Measurements from ENCODE around the gene ABLIM2.

Gene ABLIM2

DNA sequence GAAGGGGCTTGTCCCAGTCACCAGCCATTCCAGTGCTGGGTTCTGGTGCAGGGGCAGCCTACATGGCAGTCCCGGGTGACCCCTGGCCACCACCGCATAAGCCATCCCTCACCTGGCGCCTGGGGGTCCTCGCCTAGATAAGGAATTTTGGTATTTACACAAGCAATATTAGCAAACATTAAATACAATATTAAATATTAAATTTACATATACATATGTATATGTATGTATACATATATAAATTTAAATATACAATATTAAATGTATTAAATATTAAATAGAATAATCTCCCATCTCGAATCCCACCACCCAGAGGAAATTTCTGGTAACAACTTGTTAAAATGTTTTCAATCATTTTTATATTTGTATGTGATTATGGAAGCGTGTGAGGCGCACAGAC lies 114.4 kb downstream of the ABLIM2 start:
- no peak for DNase-seq (ENCODE audit: low read depth)

DNA sequence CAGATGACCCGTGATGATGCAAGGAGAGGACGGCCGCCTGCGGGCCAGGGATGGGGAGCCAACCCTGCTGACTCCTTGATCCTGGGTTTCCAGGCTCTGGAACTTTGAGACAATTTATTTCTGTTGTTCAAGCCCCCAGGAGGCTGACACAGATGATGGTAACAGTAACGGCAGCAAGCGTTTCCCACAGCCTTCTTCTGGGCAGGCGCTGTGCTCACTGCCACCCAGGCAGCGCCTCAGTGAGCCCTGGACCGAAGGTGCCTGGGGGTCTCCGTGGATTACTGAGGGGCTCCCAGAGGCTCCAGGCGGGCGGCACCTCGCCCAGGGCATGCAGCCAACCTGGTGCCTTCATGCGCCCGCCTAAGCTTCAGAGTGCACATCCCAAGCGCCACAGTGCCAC lies 115.0 kb downstream of the ABLIM2 start:
- no peak for DNase-seq (ENCODE audit: low read depth)

DNA sequence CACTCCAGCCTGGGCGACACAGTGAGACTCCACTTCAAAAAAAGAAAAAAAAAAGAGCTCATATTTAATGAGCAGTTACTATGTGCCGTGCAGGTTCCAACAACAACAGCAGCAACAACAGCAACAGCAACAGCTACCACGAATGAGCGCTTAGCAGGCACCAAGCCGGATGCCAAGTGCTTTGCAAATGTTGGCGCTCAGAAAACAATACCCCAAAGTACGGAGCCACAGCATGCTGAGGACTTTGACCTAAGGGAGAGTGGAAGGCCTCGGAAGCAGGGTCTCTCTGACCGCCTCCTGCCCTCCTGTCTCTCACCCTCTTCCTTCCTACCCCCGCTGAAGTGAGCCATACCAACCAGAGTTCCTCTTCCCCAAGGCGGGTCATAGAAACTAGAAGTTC lies 116.7 kb downstream of the ABLIM2 start:
- no peak for DNase-seq (ENCODE audit: low read depth)

DNA sequence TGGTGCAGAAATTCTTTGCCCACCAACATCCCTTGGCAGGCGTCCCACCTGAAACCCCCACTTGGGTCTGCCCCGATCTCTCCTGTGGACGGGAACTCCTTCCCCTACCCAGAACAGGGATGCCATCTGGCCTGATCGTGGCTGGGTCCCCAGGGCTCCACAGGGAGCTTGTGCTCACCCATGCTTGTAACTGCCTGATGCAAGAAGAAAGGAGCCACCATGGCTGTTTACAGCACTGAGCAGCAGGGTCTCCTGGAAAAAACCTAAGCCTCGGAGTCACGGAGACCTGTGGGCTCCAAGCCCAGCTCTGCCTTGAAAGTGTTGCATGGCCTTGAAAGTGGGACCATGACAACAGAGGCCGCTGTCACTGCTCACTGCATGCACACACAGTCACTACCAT lies 117.4 kb downstream of the ABLIM2 start:
- no peak for DNase-seq (ENCODE audit: low read depth)

DNA sequence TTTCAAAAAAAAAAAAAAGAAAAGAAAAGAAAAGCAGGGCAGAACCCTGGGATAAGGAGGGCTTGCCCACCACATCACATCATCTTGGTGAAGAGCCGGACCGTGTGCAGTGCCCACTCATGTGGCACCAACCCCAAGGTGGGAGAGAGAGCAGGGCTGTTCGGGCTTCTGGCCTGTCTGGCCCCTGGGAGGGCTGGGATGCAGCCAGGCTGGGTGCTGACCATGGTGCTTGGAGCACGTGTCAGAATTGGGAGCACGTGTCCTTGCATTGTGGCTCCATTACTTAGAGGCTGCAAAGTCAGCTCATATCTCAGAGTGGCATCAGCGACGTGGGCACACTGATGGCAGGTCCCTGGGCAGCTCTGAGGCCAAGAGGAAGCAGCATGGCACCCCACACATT lies 118.0 kb downstream of the ABLIM2 start:
- no peak for DNase-seq (ENCODE audit: low read depth)

DNA sequence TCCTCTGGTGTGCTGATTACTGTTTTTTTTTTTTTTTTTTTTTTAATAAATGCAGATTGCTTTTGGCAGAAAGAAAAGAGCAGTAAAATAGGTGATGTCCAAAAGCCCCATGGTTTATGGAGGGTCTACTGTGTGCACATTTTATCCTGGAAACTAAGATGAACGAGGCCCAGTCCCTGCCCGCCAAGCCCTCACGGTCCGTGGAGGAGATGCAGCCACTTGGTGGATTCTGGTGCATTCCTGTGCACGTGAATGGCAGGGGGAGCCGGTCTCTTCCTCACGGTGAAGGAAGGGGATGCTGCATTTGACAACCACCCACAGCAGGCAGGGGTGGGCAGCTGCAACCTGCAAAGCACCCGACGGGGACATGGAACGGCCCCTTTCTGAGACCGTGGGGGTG lies 118.8 kb downstream of the ABLIM2 start:
- DNase-seq (ENCODE audit: low read depth): no peak

DNA sequence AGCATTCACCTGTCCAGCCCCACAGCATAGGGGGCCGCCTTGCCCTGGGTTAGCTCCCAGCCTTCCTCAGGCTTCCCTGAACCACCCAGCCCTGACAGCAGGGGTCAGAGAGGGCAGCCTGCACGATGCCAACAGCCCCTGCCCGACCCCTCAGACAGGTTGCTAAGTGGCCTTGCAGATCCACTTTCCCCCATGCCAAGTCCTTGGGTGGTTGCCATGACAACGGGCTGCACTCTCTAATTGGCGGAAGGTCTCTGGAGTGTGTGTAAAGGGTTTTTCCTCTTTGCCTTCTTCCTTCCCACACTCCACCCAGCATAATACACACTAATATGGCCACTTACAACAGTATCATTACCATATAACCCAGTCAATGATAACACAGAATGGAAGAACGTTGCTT lies 119.3 kb downstream of the ABLIM2 start:
- no peak for DNase-seq (ENCODE audit: low read depth)

DNA sequence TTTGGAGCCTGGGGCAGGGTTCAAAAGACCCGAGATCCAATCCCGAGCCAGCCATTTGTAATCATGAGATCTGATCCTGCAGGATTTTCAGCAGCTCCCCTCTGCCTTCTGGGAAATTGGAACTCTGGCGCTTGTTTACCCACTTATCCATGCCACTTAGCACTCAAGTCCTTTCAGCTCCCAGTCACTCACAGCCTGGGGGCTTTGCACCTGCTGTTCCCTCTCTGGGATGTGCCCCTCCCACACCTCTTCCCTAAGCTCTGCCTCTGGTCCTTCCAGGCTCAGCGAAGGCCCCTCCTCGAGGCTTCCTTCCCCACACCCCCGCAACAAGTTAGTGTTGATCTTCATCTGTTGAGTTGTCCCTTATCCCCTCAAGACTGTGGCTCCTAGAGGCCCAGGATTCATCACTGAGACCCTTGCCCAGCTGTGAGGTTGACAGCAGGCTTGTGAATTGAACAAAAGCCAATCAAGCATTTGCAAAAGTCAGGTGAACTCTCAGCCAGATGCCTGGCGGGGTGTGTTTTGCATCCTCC lies 119.8 kb downstream of the ABLIM2 start:
- DNase-seq (ENCODE audit: low read depth): no peak

DNA sequence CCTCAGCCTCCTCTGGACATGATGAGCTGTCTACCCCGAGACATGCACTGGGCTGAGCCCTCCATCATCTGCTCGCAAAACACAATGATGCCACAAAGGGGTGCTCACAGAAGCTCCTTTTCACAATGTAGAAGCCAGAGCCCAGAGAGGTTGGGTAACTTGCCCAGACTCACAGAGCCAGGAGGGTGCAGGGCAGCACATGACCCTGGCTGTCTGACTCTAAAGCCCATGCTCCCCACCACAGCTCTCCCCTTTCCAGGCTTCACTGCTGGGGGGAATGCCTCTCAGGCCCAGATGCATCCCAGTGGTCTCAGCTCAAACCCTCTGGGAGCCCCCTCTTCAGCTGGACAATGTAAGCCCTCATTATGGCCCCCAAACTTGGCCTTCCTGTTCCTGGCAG lies 120.5 kb downstream of the ABLIM2 start:
- DNase-seq (ENCODE audit: low read depth): no peak

DNA sequence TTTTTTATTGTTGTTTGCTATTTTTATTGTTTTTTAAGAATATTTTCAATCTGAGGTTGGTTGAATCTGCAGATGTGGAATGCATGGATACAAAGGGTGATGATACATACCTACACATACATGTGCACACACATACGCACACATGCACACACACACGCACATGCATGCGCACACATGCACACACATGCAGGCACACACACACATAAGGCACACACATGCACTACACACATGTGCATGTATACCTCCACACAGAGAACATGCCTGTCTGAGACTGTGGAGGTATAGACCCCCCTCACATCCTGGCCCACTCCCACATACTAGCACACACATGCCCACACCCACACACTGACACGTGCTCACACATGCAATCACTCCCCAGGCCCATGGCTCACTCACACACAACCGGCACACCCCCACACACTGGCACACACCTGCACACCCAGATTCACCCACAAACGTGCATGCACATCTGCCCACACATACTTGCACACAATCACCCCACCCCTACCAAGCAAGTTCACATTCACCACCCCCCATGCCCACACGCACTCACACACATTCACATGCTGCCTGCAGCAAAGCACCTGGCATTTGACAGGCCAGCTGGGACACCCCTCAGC lies 121.4 kb downstream of the ABLIM2 start:
- no peak for DNase-seq (ENCODE audit: low read depth)

DNA sequence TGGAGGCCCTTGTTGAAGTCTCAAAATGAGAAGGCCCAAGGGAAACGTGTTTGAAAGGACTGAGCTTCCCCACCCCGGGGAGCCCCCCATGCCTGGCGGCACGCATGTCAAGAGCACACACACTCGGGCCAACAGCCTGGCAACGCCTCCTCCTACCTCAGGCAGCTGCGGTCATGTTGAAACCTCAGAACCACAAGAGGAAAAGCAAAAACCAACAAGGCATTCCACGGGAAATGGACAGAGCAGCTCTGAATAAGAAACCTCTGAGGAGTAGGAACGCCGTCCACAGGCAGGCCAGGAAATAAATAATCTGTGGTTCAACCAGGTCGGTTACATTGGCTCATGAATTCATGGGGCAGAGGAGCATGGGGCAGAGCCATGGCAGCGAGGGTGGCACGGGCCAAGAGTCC lies 123.2 kb downstream of the ABLIM2 start:
- no peak for DNase-seq (ENCODE audit: low read depth)

DNA sequence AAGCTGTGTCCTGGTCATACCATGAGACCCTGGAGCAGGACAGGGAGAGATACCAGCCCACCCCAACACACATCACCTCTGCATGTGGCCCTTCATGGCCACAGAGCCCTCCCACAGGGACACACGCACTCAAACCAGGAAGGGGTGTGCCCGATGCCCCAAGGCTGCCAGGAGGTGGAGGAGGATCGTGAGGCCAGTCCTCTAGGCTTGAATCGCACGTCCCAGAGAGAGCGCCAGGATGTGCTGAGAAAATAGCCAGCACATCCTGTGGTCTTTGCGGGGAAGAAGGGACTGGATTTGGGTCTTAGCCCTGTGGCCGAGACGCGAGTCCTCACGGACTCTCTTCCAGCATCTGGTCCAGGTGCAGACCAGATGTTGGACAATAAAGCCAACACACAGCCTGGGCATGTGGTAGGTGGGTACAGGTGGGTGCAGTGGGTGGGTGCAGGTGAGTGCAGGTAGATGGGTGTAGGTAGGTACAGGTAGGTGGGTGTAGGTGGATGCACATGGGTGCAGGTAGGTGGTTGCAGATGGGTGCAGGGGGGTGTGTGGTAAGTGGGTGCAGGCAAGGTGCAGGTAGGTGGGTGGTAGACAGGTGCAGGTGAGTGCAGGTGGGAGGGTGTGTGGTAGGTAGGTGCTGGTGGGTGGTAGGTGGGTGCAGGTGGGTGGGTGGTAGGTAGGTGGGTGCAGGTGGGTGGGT lies 124.6 kb downstream of the ABLIM2 start:
- no peak for DNase-seq (ENCODE audit: low read depth)

DNA sequence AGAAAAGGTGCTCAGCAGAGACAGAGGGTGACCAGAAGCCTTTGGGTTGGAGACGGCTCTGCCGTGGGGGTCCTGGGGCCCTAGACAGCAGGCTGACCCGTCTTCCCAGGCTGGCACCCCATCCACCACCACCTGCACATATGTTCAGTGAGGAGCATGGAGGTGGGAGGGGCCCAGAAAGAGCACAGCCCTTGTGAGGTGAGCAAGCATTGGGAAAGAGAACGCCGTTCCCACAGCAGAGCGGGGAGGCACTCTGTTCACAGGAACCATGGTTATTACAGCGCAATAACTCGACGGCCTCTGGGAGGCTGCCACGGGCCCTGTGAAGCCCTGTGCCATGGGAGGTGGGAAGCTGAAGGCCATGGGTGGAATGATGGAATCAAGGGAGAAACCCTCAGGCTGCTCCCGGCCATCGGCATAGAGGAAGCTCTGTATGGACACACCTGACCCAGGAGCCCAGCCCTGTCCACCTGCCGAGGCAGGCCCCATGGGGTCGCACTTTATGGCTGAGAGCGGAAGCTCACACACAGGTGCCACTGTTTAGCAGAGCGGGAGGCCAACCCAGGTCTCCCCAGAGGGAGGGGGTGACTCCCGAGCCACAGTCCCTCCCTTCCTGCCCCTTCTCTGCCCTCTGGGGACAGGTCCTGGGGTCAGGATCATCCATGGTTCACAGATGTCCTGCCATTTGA lies 125.4 kb downstream of the ABLIM2 start:
- no peak for DNase-seq (ENCODE audit: low read depth)

DNA sequence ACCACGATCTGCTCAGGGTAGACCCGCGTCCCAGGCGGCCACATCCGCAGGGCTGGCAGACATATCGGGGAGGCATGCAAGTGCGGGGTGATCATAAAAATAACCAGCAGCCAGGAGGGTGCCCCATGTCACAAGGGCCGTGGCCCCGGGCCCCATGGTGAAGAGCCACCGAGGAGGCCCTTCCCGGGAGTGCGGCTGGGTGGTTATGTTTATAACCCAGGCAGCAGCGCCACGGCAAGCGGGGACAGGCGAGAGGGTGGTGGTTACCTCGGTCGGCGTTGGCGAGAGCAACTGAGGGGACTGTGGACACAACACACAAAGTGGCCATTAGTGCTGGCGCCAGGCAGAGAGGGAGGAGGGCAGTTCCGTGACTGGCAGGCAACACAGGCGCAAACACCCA lies 126.2 kb downstream of the ABLIM2 start:
- DNase-seq (ENCODE audit: low read depth): no peak

DNA sequence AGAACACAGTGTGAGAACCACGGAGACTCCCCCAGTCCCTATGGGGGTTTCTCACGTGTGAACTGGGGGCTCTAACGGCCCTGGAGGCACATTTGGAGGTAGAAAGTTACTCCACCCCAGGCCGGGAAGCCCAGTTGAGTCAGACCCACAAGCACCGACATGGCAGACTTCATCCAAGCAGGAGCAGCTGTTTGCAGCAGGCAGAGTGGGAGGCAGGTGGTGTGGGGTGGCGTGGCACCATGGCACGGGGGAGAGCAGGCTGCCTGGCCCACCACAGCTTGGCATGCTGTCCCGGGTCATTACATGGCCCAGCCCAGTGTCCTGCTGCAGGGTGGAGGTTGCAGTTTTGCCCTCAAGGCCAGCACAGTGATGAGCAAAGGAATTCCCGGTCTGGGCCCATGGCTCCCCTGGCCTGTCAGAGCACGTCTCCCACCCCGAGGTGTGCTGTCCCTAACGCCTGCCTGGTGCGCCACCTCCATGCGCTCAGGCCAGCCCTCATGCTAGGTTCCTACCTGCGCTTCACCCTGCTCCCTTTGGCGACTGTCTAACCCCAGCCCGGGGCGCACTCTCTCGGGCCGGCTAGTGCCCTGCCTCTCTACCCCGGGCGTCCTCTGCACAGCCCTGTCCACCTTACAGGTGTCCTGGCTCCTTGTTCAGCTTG lies 128.4 kb downstream of the ABLIM2 start:
- no peak for DNase-seq (ENCODE audit: low read depth)

DNA sequence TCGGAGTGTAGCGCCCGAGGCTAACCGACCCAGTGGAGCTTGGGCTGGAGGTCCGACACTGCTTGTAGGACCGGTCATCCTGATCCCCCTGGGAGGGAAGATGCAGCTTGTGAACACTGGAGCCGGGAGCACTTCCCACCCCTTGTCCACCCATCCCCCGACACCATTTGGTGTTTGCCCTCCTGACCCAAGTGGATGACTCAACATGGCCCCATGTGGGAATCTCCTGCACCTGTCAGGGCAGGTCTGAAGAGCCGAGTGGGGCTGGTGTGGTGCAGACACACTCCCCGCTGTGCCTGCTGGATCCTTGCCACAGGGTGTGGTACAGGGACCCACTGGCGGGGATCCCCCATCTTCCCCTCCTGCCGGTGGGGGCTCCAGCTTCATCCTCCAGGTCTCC lies 128.9 kb downstream of the ABLIM2 start:
- no peak for DNase-seq (ENCODE audit: low read depth)

DNA sequence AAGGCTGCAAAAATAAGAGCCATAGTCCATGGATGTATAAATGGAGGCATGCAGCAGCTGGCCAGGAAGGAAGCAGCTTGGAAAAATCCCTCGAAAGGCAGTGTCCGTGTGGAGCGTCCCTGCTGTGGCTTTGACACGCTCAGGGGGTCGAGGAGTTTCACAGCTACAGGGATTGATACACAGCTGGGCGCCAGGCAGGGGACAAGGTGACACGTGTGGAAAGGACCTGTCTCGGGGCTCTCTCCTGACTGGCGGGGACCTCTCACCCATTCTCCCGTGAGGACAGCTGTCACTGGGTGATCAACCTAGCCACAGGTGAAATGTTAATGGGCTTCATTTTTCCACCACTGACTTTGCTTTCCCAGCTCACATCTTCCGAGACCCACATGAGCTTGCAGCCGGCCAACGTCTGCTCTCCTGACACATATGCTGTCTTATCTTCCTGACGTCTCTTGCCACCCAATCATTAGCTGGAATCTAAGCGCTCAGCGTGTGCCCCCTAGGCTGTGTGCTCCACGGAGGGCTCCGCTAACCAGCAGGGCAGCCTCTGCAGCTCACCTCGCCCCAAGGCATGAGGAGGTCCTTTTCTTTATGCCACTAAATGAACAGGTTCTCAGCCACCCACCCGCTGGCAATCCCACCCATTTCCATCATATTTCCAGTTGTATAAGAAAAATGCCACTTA lies 129.6 kb downstream of the ABLIM2 start:
- no peak for DNase-seq (ENCODE audit: low read depth)

DNA sequence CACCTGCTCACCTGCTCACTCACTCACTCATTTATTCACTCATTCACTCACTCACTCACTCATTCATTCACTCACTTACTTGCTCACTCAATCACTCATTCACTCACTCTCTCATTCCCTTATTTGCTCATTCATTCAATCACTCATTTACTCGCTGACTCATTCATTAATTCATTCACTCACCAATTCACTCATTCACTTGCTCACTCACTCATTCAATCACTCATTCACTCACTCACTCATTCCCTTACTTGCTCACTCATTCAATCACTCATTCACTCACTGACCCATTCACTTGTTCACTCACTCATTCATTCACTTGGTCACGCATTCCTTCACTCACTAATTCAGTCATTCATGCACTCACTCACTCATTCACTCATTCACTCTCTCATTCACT lies 130.2 kb downstream of the ABLIM2 start:
- no peak for DNase-seq (ENCODE audit: low read depth)

DNA sequence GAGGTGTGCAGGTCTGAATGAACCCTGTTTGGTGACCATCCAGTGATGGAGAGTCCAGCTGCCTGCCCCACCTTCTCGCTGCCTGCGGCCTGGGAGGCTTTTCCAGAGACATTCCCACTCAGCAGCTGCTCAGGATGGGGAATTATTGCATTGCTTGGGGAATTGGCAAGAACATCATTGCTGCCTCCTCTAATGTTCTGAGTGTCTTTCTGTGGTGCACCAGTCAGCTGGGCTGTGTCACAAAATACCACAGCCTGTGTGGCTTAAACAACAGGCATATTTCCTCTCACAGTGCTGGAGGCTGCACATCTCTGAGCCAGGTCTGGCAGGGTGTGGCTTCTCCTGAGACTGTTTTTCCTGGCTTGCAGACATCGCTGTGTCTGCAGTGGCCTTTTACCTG lies 132.2 kb downstream of the ABLIM2 start:
- DNase-seq (ENCODE audit: low read depth): no peak

DNA sequence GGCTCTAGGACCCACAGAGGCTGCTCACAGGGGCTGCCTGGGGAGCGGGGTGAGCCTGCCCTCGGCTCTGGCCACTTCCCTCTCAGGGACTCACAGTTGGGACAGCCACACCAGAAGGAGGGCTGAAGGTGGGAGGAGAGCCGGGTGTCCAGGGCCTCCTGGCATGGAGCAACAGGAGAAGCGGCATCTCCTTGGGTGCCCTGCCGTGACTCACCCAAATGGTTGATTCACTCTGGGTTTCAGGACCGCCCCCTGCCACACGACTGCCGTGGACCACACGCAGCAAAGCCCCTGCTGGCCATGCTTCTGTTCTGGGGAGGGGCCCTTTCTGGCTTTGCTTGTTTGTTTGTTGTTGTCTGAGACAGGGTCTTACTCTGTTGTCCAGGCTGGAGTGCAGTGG lies 132.9 kb downstream of the ABLIM2 start:
- no peak for DNase-seq (ENCODE audit: low read depth)

DNA sequence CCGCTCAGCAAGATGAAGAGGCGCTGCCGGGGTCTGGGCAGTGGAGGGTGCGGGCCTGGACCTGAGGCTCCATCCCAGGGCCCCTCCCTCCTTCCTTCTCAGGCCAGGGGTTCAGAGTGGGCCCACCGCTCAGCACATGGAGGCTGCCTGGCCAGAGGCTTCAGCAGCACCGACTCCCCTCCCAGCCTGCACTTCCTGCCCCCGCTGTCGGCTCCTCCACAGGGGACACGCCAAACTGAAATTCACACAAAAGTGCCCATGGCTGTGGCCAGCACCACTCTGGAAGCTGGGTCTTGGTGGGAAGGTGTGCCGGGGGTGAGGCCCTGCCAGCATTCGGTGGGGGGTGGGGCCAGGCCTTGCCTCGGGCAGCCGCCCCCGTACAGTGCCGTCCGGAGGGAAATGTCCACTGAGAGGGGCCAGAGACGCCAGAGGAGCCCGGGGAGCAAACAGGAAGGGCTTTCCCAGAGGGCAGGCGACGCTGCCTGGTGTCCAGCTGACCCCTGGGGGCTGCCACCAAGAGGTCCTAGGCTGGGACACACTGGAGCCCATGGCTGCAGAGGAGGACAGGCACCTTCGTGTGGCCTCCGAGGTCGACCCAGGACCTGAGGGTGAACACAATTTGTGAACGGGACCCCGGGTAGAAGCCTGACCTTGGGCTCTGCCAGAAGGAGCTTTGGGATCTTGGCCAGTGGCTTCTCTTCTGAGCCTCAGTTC lies 134.4 kb downstream of the ABLIM2 start:
- DNase-seq (ENCODE audit: low read depth): no peak

DNA sequence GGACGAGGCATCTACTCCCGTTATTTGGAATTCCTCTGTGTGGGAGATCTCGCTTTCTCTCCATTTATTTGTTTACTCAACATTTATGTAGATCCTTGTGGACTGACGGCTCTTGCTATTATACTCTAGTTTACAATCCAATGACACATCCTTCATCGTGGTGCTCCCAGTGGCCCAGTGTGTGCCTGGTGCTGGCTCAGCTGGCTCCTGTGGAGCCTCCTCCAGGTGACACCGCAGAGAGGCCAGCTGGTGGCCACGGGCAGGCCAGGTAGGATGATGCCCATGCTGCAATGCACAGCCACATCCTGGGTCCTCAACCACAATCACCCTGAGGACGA lies 134.9 kb downstream of the ABLIM2 start:
- DNase-seq (ENCODE audit: low read depth): no peak
